H9 (cell line): ENCODE results near the gene ABCA13. TPM values are rescaled to one million over a fixed set of nuclear protein-coding genes. Genes with fewer than 3 reads are reported as not detected.

ENCODE experiments used
- DNase-seq: peaks from one replicate; pipeline ENCODE4 v3.0.0-alpha.2; 2017
- H2AFZ ChIP-seq: one replicate; pipeline ENCODE4 v1.6.1; 2013; ENCODE audit warnings: mild to moderate bottlenecking, low read length, control low read depth, moderate library complexity
- H2AK5ac ChIP-seq: 2 replicates; pipeline ENCODE4 v1.6.1; 2013; ENCODE audit warnings: low read length, control low read depth, mixed read lengths; ENCODE audit not compliant: insufficient read length
- H2BK120ac ChIP-seq: one replicate; pipeline ENCODE4 v1.6.1; 2013; ENCODE audit warnings: low read depth, mild to moderate bottlenecking, low read length, control low read depth, inconsistent platforms; ENCODE audit not compliant: poor library complexity, severe bottlenecking
- H2BK12ac ChIP-seq: 2 replicates; pipeline ENCODE4 v1.6.1; 2013; ENCODE audit warnings: low read length, control low read depth, mixed read lengths, low read depth; ENCODE audit not compliant: insufficient read length
- H2BK15ac ChIP-seq: 2 replicates; pipeline ENCODE4 v1.6.1; 2013; ENCODE audit warnings: low read depth, low read length, control low read depth
- H2BK20ac ChIP-seq: one replicate; pipeline ENCODE4 v1.6.1; 2013; ENCODE audit warnings: low read depth, mild to moderate bottlenecking, low read length, control low read depth, inconsistent platforms; ENCODE audit not compliant: poor library complexity, severe bottlenecking
- H2BK5ac ChIP-seq: 2 replicates; pipeline ENCODE4 v1.6.1; 2013; ENCODE audit warnings: low read length, control low read depth, mixed read lengths; ENCODE audit not compliant: insufficient read length
- H3K14ac ChIP-seq: 2 replicates; pipeline ENCODE4 v1.6.1; 2013; ENCODE audit warnings: low read length, control low read depth; ENCODE audit not compliant: insufficient read depth
- H3K18ac ChIP-seq: 2 replicates; pipeline ENCODE4 v1.6.1; 2013; ENCODE audit warnings: low read depth, mild to moderate bottlenecking, mixed read lengths, low read length, control low read depth; ENCODE audit not compliant: insufficient read length
- H3K23ac ChIP-seq: 2 replicates; pipeline ENCODE4 v1.6.1; 2013; ENCODE audit warnings: low read length, control low read depth, mixed read lengths, low read depth; ENCODE audit not compliant: insufficient read length
- H3K23me2 ChIP-seq: 2 replicates; pipeline ENCODE4 v1.6.1; 2013; ENCODE audit warnings: low read depth, mild to moderate bottlenecking, mixed read lengths, low read length, control low read depth; ENCODE audit not compliant: insufficient read length, poor library complexity, severe bottlenecking
- H3K27ac ChIP-seq: 2 replicates; pipeline ENCODE4 v1.5.1; 2013; ENCODE audit warnings: low read length, control low read depth, mixed read lengths, low read depth; ENCODE audit not compliant: insufficient read length
- H3K27me3 ChIP-seq: 2 replicates; pipeline ENCODE4 v1.6.1; 2013; ENCODE audit warnings: low read length, control low read depth, inconsistent platforms; ENCODE audit not compliant: insufficient read depth
- H3K4ac ChIP-seq: 2 replicates; pipeline ENCODE4 v1.6.1; 2013; ENCODE audit warnings: low read depth, mild to moderate bottlenecking, control low read depth, inconsistent platforms, low read length, moderate library complexity
- H3K4me1 ChIP-seq: 2 replicates; pipeline ENCODE4 v1.6.1; 2013; ENCODE audit warnings: low read length, control low read depth, inconsistent platforms; ENCODE audit not compliant: insufficient read depth
- H3K4me2 ChIP-seq: 2 replicates; pipeline ENCODE4 v1.6.1; 2013; ENCODE audit warnings: low read length, control low read depth, mixed read lengths; ENCODE audit not compliant: insufficient read length, insufficient read depth
- H3K56ac ChIP-seq: 2 replicates; pipeline ENCODE4 v1.6.1; 2013; ENCODE audit warnings: low read depth, mild to moderate bottlenecking, mixed read lengths, low read length, control low read depth; ENCODE audit not compliant: insufficient read length
- H3K79me1 ChIP-seq: 2 replicates; pipeline ENCODE4 v1.6.1; 2013; ENCODE audit warnings: low read depth, mild to moderate bottlenecking, moderate library complexity, low read length, control low read depth, inconsistent platforms; ENCODE audit not compliant: insufficient read depth, poor library complexity, severe bottlenecking
- H3K79me2 ChIP-seq: 2 replicates; pipeline ENCODE4 v1.6.1; 2013; ENCODE audit warnings: low read length, control low read depth, inconsistent platforms; ENCODE audit not compliant: insufficient read depth
- H3K9ac ChIP-seq: 2 replicates; pipeline ENCODE4 v1.6.1; 2013; ENCODE audit warnings: low read length, control low read depth, mixed read lengths; ENCODE audit not compliant: insufficient read length; ENCODE audit errors: extremely low read depth
- H3K9me3 ChIP-seq: one replicate; pipeline ENCODE4 v1.6.1; 2013; ENCODE audit warnings: low read depth, low read length, inconsistent platforms; ENCODE audit not compliant: control insufficient read depth
- H3T11ph ChIP-seq: one replicate; pipeline ENCODE4 v1.6.1; 2013; ENCODE audit warnings: mild to moderate bottlenecking, low read length, control low read depth, inconsistent platforms
- H4K20me1 ChIP-seq: one replicate; pipeline ENCODE4 v1.6.1; 2013; ENCODE audit not compliant: control insufficient read depth, insufficient read length, insufficient read depth
- H4K5ac ChIP-seq: 2 replicates; pipeline ENCODE4 v1.6.1; 2013; ENCODE audit warnings: low read depth, mild to moderate bottlenecking, mixed read lengths, low read length, control low read depth; ENCODE audit not compliant: insufficient read length
- H4K8ac ChIP-seq: replicated peaks from 2 replicates; pipeline ENCODE4 v1.6.1; 2013; ENCODE audit warnings: low read length, control low read depth, mixed read lengths, low read depth; ENCODE audit not compliant: insufficient read length
- H4K91ac ChIP-seq: 2 replicates; pipeline ENCODE4 v1.6.1; 2013; ENCODE audit warnings: low read depth, mild to moderate bottlenecking, moderate library complexity, mixed read lengths, low read length, control low read depth; ENCODE audit not compliant: insufficient read length
- H3K27ac Mint-ChIP-seq, 3 experiments: 2 replicates in 2 of 3; 3 replicates in 1 of 3; pipeline ENCODE4 v1.8.0; 2020 to 2021; ENCODE audit warnings: mixed read lengths in 3 of 3, mild to moderate bottlenecking in 1 of 3, moderate library complexity in 1 of 3
- H3K27me3 Mint-ChIP-seq: 2 replicates; pipeline ENCODE4 v1.8.0; 2021; ENCODE audit warnings: low read depth, mild to moderate bottlenecking, moderate library complexity, mixed read lengths
- H3K36me3 Mint-ChIP-seq, 3 experiments: 2 replicates in 2 of 3; 3 replicates in 1 of 3; pipeline ENCODE4 v1.8.0; 2020 to 2021; ENCODE audit warnings: low read depth in 3 of 3, mixed read lengths in 3 of 3; ENCODE audit not compliant: insufficient read depth in 1 of 3
- H3K4me1 Mint-ChIP-seq, 2 experiments: 2 replicates each; pipeline ENCODE4 v1.8.0; 2020; ENCODE audit warnings: mixed read lengths in 2 of 2
- H3K4me3 Mint-ChIP-seq, 2 experiments: 2 replicates in 1 of 2; 3 replicates in 1 of 2; pipeline ENCODE4 v1.8.0; 2020 to 2021; ENCODE audit warnings: mild to moderate bottlenecking in 2 of 2, mixed read lengths in 2 of 2, moderate library complexity in 1 of 2
- H3K9me3 Mint-ChIP-seq, 2 experiments: 2 replicates in 1 of 2; 3 replicates in 1 of 2; pipeline ENCODE4 v1.8.0; 2020; ENCODE audit warnings: mild to moderate bottlenecking in 2 of 2, mixed read lengths in 2 of 2, moderate library complexity in 1 of 2
- WGBS: extraction: QIAGEN DNeasy Blood & Tissue Kit; methylation state at CpG from one replicate; pipeline ENCODE4 v1.1.7; 2013; ENCODE audit warnings: missing lambda C conversion rate, low lambda C conversion rate, mixed read lengths; ENCODE audit not compliant: insufficient read length; ENCODE audit errors: extremely low coverage; 5-methylcytosine and 5-hydroxymethylcytosine counted together
- total RNA-seq: library from RNA; stranded (reverse); gene quantifications from 2 replicates; pipeline ENCODE4 v1.2.1, GENCODE V29; 2021
- TF ChIP-seq, protein P1 (sequence below): fragments of 200-600 bp; sonication (generic); conservative IDR thresholded peaks from 3 replicates; pipeline ENCODE4 v1.8.0; 2021; ENCODE audit warnings: antibody characterized with exemption, mild to moderate bottlenecking

The ABCA13 gene
- total RNA-seq, 1 experiment from 2014 or later: 0.11 TPM

DNA sequence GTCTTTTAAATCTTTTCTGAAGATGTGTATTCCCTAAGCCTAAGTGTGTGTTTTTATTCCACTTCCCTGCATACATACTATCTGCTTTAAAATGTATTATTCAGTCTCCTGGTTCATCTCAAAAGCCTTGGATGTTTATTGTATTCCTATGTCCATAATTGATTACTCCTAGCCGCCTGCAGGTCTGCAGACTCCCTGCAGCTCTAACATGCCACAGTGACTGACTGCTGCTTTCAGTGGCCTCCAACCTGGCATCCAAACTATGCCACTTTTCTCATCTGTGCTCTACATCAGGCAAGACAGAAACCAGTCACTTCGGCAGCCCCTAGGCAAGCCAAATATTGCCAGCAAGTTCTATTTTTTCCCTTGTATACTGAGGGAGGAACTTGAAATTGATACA lies 81.7 kb downstream of the ABCA13 start:
- Histone ChIP-seq H3K56ac (no peak overlapping the region), H3K23ac (no peak overlapping the region), H2BK20ac (no peak overlapping the region), H4K20me1 (no peaks in the 10 kb centered on the region), H2BK12ac (no peak overlapping the region), H4K8ac (no peak overlapping the region), H3K4me2 (no peak overlapping the region), H3K23me2 (no peaks in the 10 kb centered on the region), H2BK5ac (no peak overlapping the region), H3K14ac (no peak overlapping the region), H3K9ac (no peak overlapping the region), H2AK5ac (no peak overlapping the region), H3K27ac (no peak overlapping the region), H4K91ac (no peak overlapping the region), H4K5ac (no peak overlapping the region), H3K9me3 (no peaks in the 10 kb centered on the region), H3K18ac (no peak overlapping the region), H3K79me2 (no peaks in the 10 kb centered on the region), H3T11ph (no peak overlapping the region), H3K79me1 (no peaks in the 10 kb centered on the region), H2BK120ac (no peak overlapping the region), H3K27me3 (no peaks in the 10 kb centered on the region), H3K4me1 (peaks cover 8% of the 10 kb centered on the region), H2BK15ac (no peak overlapping the region), H2AFZ (no peak overlapping the region), H3K4ac (no peak overlapping the region)
- Mint-ChIP-seq H3K27ac (no peak overlapping the region; a peak in 1 of 7 replicates), H3K9me3 (no peaks in the 10 kb centered on the region), H3K27me3 (no peaks in the 10 kb centered on the region), H3K4me3 (no peak overlapping the region), H3K4me1 (peaks cover 9 to 24% of the 10 kb centered on the region in 2 experiments; a peak in 3 of 4 replicates), H3K36me3 (no peaks in the 10 kb centered on the region)
- DNase-seq: peak; percentile 36
- no CpG with 5 or more reads among the region's 2 CpGs for WGBS
- TF ChIP-seq, protein P1, sequence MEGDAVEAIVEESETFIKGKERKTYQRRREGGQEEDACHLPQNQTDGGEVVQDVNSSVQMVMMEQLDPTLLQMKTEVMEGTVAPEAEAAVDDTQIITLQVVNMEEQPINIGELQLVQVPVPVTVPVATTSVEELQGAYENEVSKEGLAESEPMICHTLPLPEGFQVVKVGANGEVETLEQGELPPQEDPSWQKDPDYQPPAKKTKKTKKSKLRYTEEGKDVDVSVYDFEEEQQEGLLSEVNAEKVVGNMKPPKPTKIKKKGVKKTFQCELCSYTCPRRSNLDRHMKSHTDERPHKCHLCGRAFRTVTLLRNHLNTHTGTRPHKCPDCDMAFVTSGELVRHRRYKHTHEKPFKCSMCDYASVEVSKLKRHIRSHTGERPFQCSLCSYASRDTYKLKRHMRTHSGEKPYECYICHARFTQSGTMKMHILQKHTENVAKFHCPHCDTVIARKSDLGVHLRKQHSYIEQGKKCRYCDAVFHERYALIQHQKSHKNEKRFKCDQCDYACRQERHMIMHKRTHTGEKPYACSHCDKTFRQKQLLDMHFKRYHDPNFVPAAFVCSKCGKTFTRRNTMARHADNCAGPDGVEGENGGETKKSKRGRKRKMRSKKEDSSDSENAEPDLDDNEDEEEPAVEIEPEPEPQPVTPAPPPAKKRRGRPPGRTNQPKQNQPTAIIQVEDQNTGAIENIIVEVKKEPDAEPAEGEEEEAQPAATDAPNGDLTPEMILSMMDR: peak; percentile 28; the same call in 2 of the 3 replicates
